Measurements from ENCODE around the gene SLC39A7.

The SLC39A7 gene

GRCh38 chr6:33194431-33194979, 6.2 kb upstream of the SLC39A7 start:
- peaks cover 35% of the 10 kb centered on the region for H3K27me3 ChIP-seq (ENCODE audit: control insufficient read depth, insufficient read depth, low read length)
- no peak overlapping the region for H3K4me3 ChIP-seq (ENCODE audit: low read length)
- no peaks in the 10 kb centered on the region for H3K9me3 ChIP-seq (ENCODE audit: control insufficient read depth, low read length)
- peaks cover 39% of the 10 kb centered on the region for H3K4me1 ChIP-seq (ENCODE audit: control insufficient read depth, insufficient read depth, low read length)
- H3K9ac ChIP-seq (ENCODE audit: low read length): no peak overlapping the region
- peaks cover 17% of the 10 kb centered on the region for H3K36me3 ChIP-seq (ENCODE audit: control insufficient read depth, insufficient read depth, low read length)

- Histone ChIP-seq H3K36me3 (ENCODE audit: control insufficient read depth, insufficient read depth, low read length) (peaks cover 17% of the 10 kb centered on the region), H3K27me3 (ENCODE audit: control insufficient read depth, insufficient read depth, low read length) (peaks cover 25% of the 10 kb centered on the region), H3K9me3 (ENCODE audit: control insufficient read depth, low read length) (no peaks in the 10 kb centered on the region), H3K9ac (ENCODE audit: low read length) (no peak overlapping the region), H3K4me1 (ENCODE audit: control insufficient read depth, insufficient read depth, low read length) (peaks cover 40% of the 10 kb centered on the region), H3K4me3 (ENCODE audit: low read length) (no peak overlapping the region)
Measured at GRCh38 chr6:33195304-33196165, 5.1 kb upstream of the SLC39A7 start.

GRCh38 chr6:33197431-33198048, 3.1 kb upstream of the SLC39A7 start:
- Histone ChIP-seq H3K4me1 (ENCODE audit: control insufficient read depth, insufficient read depth, low read length) (peaks cover 42% of the 10 kb centered on the region), H3K36me3 (ENCODE audit: control insufficient read depth, insufficient read depth, low read length) (peaks cover 22% of the 10 kb centered on the region), H3K27me3 (ENCODE audit: control insufficient read depth, insufficient read depth, low read length) (peaks cover 6% of the 10 kb centered on the region), H3K9ac (ENCODE audit: low read length) (no peak overlapping the region), H3K4me3 (ENCODE audit: low read length) (no peak overlapping the region), H3K9me3 (ENCODE audit: control insufficient read depth, low read length) (no peaks in the 10 kb centered on the region)

GRCh38 chr6:33198159-33198852, 2.4 kb upstream of the SLC39A7 start:
- peaks cover 27% of the 10 kb centered on the region for H3K36me3 ChIP-seq (ENCODE audit: control insufficient read depth, insufficient read depth, low read length)
- no peak overlapping the region for H3K9ac ChIP-seq (ENCODE audit: low read length)
- H3K4me3 ChIP-seq (ENCODE audit: low read length): no peak overlapping the region
- no peaks in the 10 kb centered on the region for H3K27me3 ChIP-seq (ENCODE audit: control insufficient read depth, insufficient read depth, low read length)
- peaks cover 39% of the 10 kb centered on the region for H3K4me1 ChIP-seq (ENCODE audit: control insufficient read depth, insufficient read depth, low read length)
- H3K9me3 ChIP-seq (ENCODE audit: control insufficient read depth, low read length): no peaks in the 10 kb centered on the region

- Histone ChIP-seq H3K4me3 (ENCODE audit: low read length) (no peak overlapping the region), H3K36me3 (ENCODE audit: control insufficient read depth, insufficient read depth, low read length) (peaks cover 33% of the 10 kb centered on the region), H3K27me3 (ENCODE audit: control insufficient read depth, insufficient read depth, low read length) (no peaks in the 10 kb centered on the region), H3K9ac (ENCODE audit: low read length) (peak overlapping the region; percentile 97), H3K4me1 (ENCODE audit: control insufficient read depth, insufficient read depth, low read length) (peaks cover 45% of the 10 kb centered on the region), H3K9me3 (ENCODE audit: control insufficient read depth, low read length) (no peaks in the 10 kb centered on the region)
Measured at GRCh38 chr6:33198853-33199436, 1.7 kb upstream of the SLC39A7 start.

GRCh38 chr6:33199687-33200218, 914 bp upstream of the SLC39A7 start:
- Histone ChIP-seq H3K4me1 (ENCODE audit: control insufficient read depth, insufficient read depth, low read length) (peaks cover 50% of the 10 kb centered on the region), H3K4me3 (ENCODE audit: low read length) (peak overlapping the region; percentile 72), H3K9me3 (ENCODE audit: control insufficient read depth, low read length) (no peaks in the 10 kb centered on the region), H3K36me3 (ENCODE audit: control insufficient read depth, insufficient read depth, low read length) (peaks cover 31% of the 10 kb centered on the region), H3K9ac (ENCODE audit: low read length) (peak overlapping the region; percentile 97), H3K27me3 (ENCODE audit: control insufficient read depth, insufficient read depth, low read length) (no peaks in the 10 kb centered on the region)

GRCh38 chr6:33201147-33201545, 479 bp downstream of the SLC39A7 start:
- H3K36me3 ChIP-seq (ENCODE audit: control insufficient read depth, insufficient read depth, low read length): peaks cover 21% of the 10 kb centered on the region
- H3K27me3 ChIP-seq (ENCODE audit: control insufficient read depth, insufficient read depth, low read length): no peaks in the 10 kb centered on the region
- no peaks in the 10 kb centered on the region for H3K9me3 ChIP-seq (ENCODE audit: control insufficient read depth, low read length)
- H3K4me3 ChIP-seq (ENCODE audit: low read length): peak overlapping the region; percentile 72
- H3K9ac ChIP-seq (ENCODE audit: low read length): peak overlapping the region; percentile 97
- peaks cover 61% of the 10 kb centered on the region for H3K4me1 ChIP-seq (ENCODE audit: control insufficient read depth, insufficient read depth, low read length)

GRCh38 chr6:33201935-33202334, 1.3 kb downstream of the SLC39A7 start:
- Histone ChIP-seq H3K9ac (ENCODE audit: low read length) (peak overlapping the region; percentile 97), H3K4me3 (ENCODE audit: low read length) (peak overlapping the region; percentile 72), H3K9me3 (ENCODE audit: control insufficient read depth, low read length) (no peaks in the 10 kb centered on the region), H3K36me3 (ENCODE audit: control insufficient read depth, insufficient read depth, low read length) (peaks cover 21% of the 10 kb centered on the region), H3K27me3 (ENCODE audit: control insufficient read depth, insufficient read depth, low read length) (no peaks in the 10 kb centered on the region), H3K4me1 (ENCODE audit: control insufficient read depth, insufficient read depth, low read length) (peaks cover 61% of the 10 kb centered on the region)

- Histone ChIP-seq H3K9me3 (ENCODE audit: control insufficient read depth, low read length) (no peaks in the 10 kb centered on the region), H3K9ac (ENCODE audit: low read length) (no peak overlapping the region), H3K27me3 (ENCODE audit: control insufficient read depth, insufficient read depth, low read length) (no peaks in the 10 kb centered on the region), H3K4me1 (ENCODE audit: control insufficient read depth, insufficient read depth, low read length) (peaks cover 58% of the 10 kb centered on the region), H3K4me3 (ENCODE audit: low read length) (no peak overlapping the region), H3K36me3 (ENCODE audit: control insufficient read depth, insufficient read depth, low read length) (peaks cover 16% of the 10 kb centered on the region)
Measured at GRCh38 chr6:33202799-33203198, 2.1 kb downstream of the SLC39A7 start.

GRCh38 chr6:33203443-33204164, 2.9 kb downstream of the SLC39A7 start:
- H3K9me3 ChIP-seq (ENCODE audit: control insufficient read depth, low read length): no peaks in the 10 kb centered on the region
- no peak overlapping the region for H3K4me3 ChIP-seq (ENCODE audit: low read length)
- H3K36me3 ChIP-seq (ENCODE audit: control insufficient read depth, insufficient read depth, low read length): peaks cover 16% of the 10 kb centered on the region
- H3K4me1 ChIP-seq (ENCODE audit: control insufficient read depth, insufficient read depth, low read length): peaks cover 54% of the 10 kb centered on the region
- peak overlapping the region; percentile 55 for H3K9ac ChIP-seq (ENCODE audit: low read length)
- no peaks in the 10 kb centered on the region for H3K27me3 ChIP-seq (ENCODE audit: control insufficient read depth, insufficient read depth, low read length)

- Histone ChIP-seq H3K9ac (ENCODE audit: low read length) (peak overlapping the region; percentile 55), H3K4me3 (ENCODE audit: low read length) (no peak overlapping the region)
Measured at GRCh38 chr6:33204165-33204414, 3.4 kb downstream of the SLC39A7 start.

More at GRCh38 chr6:33204165-33204414, 3.4 kb downstream of the SLC39A7 start:
- H3K9me3 ChIP-seq (ENCODE audit: control insufficient read depth, low read length): no peaks in the 10 kb centered on the region
- no peaks in the 10 kb centered on the region for H3K27me3 ChIP-seq (ENCODE audit: control insufficient read depth, insufficient read depth, low read length)
- H3K36me3 ChIP-seq (ENCODE audit: control insufficient read depth, insufficient read depth, low read length): peaks cover 16% of the 10 kb centered on the region
- H3K4me1 ChIP-seq (ENCODE audit: control insufficient read depth, insufficient read depth, low read length): peaks cover 50% of the 10 kb centered on the region

All from mucosa of stomach (tissue), 1 donor.